ENCODE data around the gene ANKRD13A.
A peak's percentile ranks its signal among the peaks of the same experiment; 100 is the strongest.
"Not testable (repeated sequence)": the region's sequence is repeated elsewhere in the genome, so short reads cannot be mapped to it uniquely, and the experiment has no call there.

Gene ANKRD13A

DNA sequence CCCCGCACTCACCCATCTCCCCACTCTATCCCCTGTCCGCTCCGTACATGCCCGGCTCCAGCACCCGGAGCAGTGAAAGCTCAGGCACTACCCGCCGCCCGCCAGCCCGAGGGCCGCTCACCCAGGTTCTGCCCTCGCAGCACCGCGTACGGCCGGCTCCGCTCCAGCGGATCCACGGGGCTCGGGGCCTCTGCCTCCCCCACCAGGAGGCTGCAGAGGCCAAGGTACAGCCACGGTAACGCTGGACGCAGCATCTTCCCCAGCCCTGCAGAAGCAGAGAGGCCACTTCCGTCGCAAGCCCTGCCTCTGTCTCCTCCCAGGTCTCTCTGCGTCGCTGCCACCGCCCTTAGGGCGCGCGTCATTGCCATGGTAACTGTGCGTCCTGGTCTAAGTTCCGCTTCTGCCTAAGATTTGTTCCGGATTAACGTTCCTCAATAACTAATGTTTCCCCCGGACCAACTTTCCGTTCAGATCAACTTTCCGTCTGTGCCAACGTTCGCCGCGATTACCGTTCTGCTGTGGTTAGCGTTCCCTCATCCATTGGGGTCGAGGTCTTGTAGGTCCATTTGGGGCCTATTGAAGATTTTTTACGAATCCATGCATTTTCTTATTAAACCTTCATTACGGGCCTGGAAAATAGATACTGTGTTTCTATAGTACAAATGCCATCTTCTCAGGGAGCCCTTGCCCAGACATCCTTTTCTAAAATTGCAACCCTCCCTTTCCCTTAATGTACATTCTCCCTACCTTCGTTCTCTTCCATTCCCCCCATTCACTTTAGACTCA is 49.2 kb downstream of the ANKRD13A start, which contains the start of gene C12orf76:
Gene C12orf76 (minus strand): TSS at position 281 of the 786 bp plus-strand sequence. CDS start 27 bp downstream, at position 254.
- DNase-seq (ENCODE audit: low read depth) = peak; percentile 100
- TF ChIP-seq CTCF (IDR thresholded peaks at IDR 0.05; ENCODE audit: low read depth, low read length) = no peak
- TF ChIP-seq POLR2A (IDR thresholded peaks at IDR 0.05; ENCODE audit: extremely low read depth, insufficient read length) = peak; percentile 67
- TF ChIP-seq MYC (IDR thresholded peaks at IDR 0.05; ENCODE audit: low read depth, low read length) = no peak
- H3K4me3 ChIP-seq (ENCODE audit: low read depth, low read length) = peak within 1 kb of the TSS; percentile 89

- DNase-seq (ENCODE audit: low read depth) = not testable (repeated sequence)
- peak overlapping the region; percentile 89 for H3K4me3 ChIP-seq (ENCODE audit: low read depth, low read length)
Measured at GRCh38 chr12:110049034-110049433, 49.8 kb downstream of the ANKRD13A start.

DNA sequence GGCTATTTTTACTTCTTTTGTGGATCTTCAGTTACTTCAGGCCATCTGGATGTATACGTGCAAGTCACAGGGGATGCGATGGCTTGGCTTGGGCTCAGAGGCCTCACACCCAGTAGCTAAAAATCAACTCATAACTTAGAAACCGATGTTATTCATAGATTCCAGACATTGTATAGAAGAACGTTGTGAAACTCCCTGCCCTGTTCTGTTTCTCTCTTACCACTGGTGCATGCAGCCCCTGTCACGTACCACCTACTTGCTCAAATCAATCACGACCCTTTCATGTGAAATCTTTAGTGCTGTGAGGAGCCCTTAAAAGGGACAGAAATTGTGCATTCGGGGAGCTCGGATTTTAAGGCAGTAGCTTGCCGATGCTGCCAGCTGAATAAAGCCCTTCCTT is 50.4 kb downstream of the ANKRD13A start:
- H3K4me3 ChIP-seq (ENCODE audit: low read depth, low read length); DNase-seq (ENCODE audit: low read depth): not testable (repeated sequence)

GRCh38 chr12:110050927-110051326 is 51.7 kb downstream of the ANKRD13A start:
- TF ChIP-seq, protein P1, sequence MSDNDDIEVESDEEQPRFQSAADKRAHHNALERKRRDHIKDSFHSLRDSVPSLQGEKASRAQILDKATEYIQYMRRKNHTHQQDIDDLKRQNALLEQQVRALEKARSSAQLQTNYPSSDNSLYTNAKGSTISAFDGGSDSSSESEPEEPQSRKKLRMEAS (IDR thresholded peaks at IDR 0.05; ENCODE audit: low read depth, low read length) = no peak
- no peak for TF ChIP-seq CTCF (IDR thresholded peaks at IDR 0.05; ENCODE audit: low read depth, low read length)
- TF ChIP-seq POLR2A (IDR thresholded peaks at IDR 0.05; ENCODE audit: extremely low read depth, insufficient read length) = no peak
- TF ChIP-seq MYC (IDR thresholded peaks at IDR 0.05; ENCODE audit: low read depth, low read length) = no peak
- H3K4me3 ChIP-seq (ENCODE audit: low read depth, low read length) = no peak overlapping the region
- no peak for DNase-seq (ENCODE audit: low read depth)

DNA sequence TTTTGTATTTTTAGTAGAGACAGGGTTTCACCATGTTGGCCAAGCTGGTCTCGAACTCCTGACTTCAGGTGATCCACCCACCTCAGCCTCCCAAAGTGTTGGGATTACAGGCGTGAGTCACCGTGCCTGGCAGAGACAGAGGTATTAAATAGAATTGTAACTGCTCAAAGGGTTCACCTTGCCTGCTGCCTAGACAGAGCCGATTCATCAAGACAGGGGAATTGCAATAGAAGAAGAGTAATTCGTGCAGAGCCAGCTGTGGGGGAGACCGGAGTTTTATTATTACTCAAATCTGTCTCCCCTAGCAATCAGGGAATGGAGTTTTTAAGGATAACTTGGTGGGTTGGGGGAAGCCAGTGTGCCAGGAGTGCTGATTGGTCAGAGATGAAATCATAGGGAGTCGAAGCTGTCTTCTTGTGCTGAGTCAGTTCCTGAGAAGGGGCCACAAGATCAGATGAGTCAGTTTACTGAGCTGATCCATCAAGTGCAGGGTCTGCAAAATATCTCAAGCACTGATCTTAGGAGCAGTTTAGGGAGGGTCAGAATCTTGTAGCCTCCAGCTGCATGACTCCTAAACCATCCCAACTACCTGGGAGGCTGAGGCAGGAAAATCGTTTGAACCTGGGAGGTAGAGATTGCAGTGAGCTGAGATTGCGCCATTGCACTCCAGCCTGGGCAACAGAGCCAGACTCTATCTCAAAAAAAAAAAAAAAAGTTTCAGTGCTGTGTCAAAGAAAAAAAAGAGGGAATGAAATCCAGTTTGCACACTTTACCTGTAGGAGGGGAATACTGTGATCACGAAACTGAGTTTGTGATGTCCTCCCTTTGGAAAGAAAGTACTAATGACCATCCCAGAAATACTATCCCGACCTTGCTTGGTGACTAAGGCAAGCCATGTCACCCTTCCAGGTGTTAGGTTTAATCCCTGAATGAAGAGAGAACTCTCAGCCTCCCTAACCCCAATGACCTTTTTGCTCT is 56.4 kb downstream of the ANKRD13A start:
- DNase-seq (ENCODE audit: low read depth) = peak; percentile 91
- H3K4me3 ChIP-seq (ENCODE audit: low read depth, low read length) = not testable (repeated sequence)

DNA sequence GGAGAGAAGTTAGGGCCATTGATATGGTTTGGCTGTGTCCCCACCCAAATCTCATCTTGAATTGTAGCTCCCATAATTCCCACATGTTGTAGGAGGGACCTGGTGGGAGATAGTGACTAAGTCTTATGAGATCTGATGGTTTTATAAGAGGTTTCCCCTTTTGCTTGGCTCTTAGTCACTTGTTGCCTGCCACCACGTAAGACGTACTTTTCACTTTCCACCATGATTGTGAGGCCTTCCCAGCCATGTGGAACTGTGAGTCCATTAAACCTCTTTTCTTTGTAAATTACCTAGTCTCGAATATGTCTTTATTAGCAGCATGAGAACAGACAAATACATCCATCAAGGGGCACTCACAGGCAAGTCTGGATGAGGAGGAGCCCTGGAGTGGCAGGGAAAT is 57.4 kb downstream of the ANKRD13A start:
- not testable (repeated sequence) for H3K4me3 ChIP-seq (ENCODE audit: low read depth, low read length); DNase-seq (ENCODE audit: low read depth)

DNA sequence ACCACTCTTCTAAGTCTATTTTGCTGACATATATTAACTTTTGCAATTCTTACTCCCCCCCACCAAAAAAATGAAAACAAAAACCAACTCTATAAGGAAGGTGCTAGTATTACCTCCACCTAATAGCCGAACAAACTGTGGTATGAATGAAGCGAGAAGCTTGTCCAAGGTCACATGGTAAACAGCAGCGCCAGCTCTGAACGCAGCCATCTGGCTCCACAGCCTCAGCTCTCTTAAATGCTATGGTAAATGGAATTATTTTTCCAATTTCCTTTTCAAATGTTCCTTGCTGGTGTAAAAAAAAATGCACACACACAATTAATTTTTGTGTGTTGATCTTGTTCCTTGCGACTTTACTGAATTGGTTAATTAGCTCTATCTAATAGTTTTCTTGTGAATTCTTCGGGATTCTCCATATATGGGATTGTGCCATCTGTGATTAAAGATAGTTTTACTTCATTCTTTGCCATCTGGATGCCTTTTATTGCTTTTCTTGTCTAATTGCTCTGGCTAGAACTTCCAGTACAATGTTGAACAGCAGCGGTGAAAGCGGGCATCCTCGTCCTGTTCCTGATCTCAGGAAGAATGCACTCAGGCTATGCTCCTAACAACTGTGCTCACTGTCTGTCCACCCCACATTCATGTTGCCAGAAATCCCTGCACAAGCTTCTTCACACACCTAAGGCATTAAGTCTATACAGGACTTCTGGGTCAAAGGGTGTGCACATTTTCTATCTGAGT is 59.8 kb downstream of the ANKRD13A start:
- H3K4me3 ChIP-seq (ENCODE audit: low read depth, low read length) = no peak overlapping the region
- TF ChIP-seq MYC (IDR thresholded peaks at IDR 0.05; ENCODE audit: low read depth, low read length) (no peak), POLR2A (IDR thresholded peaks at IDR 0.05; ENCODE audit: extremely low read depth, insufficient read length) (no peak), CTCF (IDR thresholded peaks at IDR 0.05; ENCODE audit: low read depth, low read length) (no peak)
- TF ChIP-seq, protein P1 (IDR thresholded peaks at IDR 0.05; ENCODE audit: low read depth, low read length) = no peak
- DNase-seq (ENCODE audit: low read depth) = no peak

DNA sequence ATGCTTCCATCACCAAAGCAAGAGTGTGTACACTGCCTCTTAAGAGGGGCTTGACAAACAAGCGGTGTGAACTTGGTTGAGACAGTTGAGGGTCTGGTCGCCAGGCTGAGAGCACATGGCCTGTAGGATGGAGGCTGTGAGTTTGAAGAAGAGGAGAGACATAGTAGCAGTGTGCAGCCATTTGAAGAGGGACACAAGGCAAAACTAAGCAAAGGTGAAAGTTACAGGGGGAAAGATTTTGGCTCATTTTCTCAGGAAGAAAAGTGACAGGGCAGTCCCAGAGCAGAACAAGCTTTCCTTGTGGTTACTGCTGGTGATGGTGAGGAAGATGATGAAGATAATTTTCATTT is 60.4 kb downstream of the ANKRD13A start:
- TF ChIP-seq MYC (IDR thresholded peaks at IDR 0.05; ENCODE audit: low read depth, low read length) (no peak), CTCF (IDR thresholded peaks at IDR 0.05; ENCODE audit: low read depth, low read length) (no peak), POLR2A (IDR thresholded peaks at IDR 0.05; ENCODE audit: extremely low read depth, insufficient read length) (no peak)
- TF ChIP-seq, protein P1 (IDR thresholded peaks at IDR 0.05; ENCODE audit: low read depth, low read length) = no peak
- H3K4me3 ChIP-seq (ENCODE audit: low read depth, low read length) = no peak overlapping the region
- no peak for DNase-seq (ENCODE audit: low read depth)
